ENCODE results near the gene PRKG1. TPM values are rescaled to one million over a fixed set of nuclear protein-coding genes. Genes with fewer than 3 reads are reported as not detected.

The PRKG1 gene
- total and polyA plus RNA-seq, 2 donors (not counting 1 experiment from before 2014, with no cell fraction given) = not detected

- DNase-seq = no peak
- WGBS (ENCODE audit: insufficient coverage) = no CpG with 5 or more reads among the region's 1 CpG
- Histone ChIP-seq H3K9ac (ENCODE audit: low read length) (no peak overlapping the region), H3K9me3 (ENCODE audit: control extremely low read depth in 1 of 3, control insufficient read depth in 2 of 3, insufficient read depth in 1 of 3, low read length in 2 of 3) (no peaks in the 10 kb centered on the region), H4K20me1 (ENCODE audit: control insufficient read depth, insufficient read depth, low read length, poor library complexity, severe bottlenecking) (no peaks in the 10 kb centered on the region), H3K27me3 (replicated peaks in 1 of 4; ENCODE audit: control extremely low read depth in 1 of 4, control insufficient read depth in 3 of 4, insufficient read depth in 4 of 4, low read length in 3 of 4) (no peaks in the 10 kb centered on the region), H3K79me2 (ENCODE audit: control insufficient read depth, insufficient read depth, low read length) (no peaks in the 10 kb centered on the region), H3K36me3 (replicated peaks in 1 of 2; ENCODE audit: control extremely low read depth in 1 of 2, control insufficient read depth in 1 of 2, extremely low read depth in 1 of 2, insufficient read depth in 2 of 2, low read length in 1 of 2) (no peaks in the 10 kb centered on the region), H3K27ac (ENCODE audit: low read length in 2 of 2) (no peak overlapping the region), H3K4me2 (replicated peaks; ENCODE audit: low read depth, low read length, poor library complexity, severe bottlenecking) (no peak overlapping the region), H2AFZ (ENCODE audit: insufficient read depth, low read depth, low read length, poor library complexity, severe bottlenecking) (no peak overlapping the region), H3K4me1 (ENCODE audit: control insufficient read depth in 2 of 2, insufficient read depth in 2 of 2, low read length in 2 of 2) (no peaks in the 10 kb centered on the region), H3K4me3 (ENCODE audit: control extremely low read depth in 1 of 5, extremely low read depth in 1 of 5, insufficient read depth in 1 of 5, low read depth in 2 of 5, low read length in 4 of 5) (no peak overlapping the region)
- ChIA-PET POLR2A (no interaction called here), CTCF (no interaction called here)
- Mint-ChIP-seq H3K9me3 (ENCODE audit: insufficient read depth) (no peaks in the 10 kb centered on the region), H3K27me3 (no peaks in the 10 kb centered on the region), H3K27ac (no peak overlapping the region), H3K4me1 (no peaks in the 10 kb centered on the region), H3K4me3 (no peak overlapping the region)
- TF ChIP-seq, protein P1, sequence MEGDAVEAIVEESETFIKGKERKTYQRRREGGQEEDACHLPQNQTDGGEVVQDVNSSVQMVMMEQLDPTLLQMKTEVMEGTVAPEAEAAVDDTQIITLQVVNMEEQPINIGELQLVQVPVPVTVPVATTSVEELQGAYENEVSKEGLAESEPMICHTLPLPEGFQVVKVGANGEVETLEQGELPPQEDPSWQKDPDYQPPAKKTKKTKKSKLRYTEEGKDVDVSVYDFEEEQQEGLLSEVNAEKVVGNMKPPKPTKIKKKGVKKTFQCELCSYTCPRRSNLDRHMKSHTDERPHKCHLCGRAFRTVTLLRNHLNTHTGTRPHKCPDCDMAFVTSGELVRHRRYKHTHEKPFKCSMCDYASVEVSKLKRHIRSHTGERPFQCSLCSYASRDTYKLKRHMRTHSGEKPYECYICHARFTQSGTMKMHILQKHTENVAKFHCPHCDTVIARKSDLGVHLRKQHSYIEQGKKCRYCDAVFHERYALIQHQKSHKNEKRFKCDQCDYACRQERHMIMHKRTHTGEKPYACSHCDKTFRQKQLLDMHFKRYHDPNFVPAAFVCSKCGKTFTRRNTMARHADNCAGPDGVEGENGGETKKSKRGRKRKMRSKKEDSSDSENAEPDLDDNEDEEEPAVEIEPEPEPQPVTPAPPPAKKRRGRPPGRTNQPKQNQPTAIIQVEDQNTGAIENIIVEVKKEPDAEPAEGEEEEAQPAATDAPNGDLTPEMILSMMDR (IDR thresholded peaks at IDR 0.05) = no peak
- no peak for TF ChIP-seq EZH2 (IDR thresholded peaks at IDR 0.05; ENCODE audit: borderline replicate concordance, insufficient read depth, low read depth, low read length, poor library complexity, severe bottlenecking)
- intact Hi-C loops (cut with micrococcal nuclease) = no loop called here
- ATAC-seq (ENCODE audit: low read depth) = no peak
Observed at GRCh38 chr10:51235865-51236264, 161.6 kb downstream of the PRKG1 start.

- no peak for DNase-seq
- Histone ChIP-seq H3K79me2 (ENCODE audit: control insufficient read depth, insufficient read depth, low read length) (no peaks in the 10 kb centered on the region), H3K4me3 (ENCODE audit: control extremely low read depth in 1 of 5, extremely low read depth in 1 of 5, insufficient read depth in 1 of 5, low read depth in 2 of 5, low read length in 4 of 5) (no peak overlapping the region), H2AFZ (ENCODE audit: insufficient read depth, low read depth, low read length, poor library complexity, severe bottlenecking) (no peak overlapping the region), H3K27ac (ENCODE audit: low read length in 2 of 2) (no peak overlapping the region), H3K9me3 (ENCODE audit: control extremely low read depth in 1 of 3, control insufficient read depth in 2 of 3, insufficient read depth in 1 of 3, low read length in 2 of 3) (no peaks in the 10 kb centered on the region), H3K27me3 (replicated peaks in 1 of 4; ENCODE audit: control extremely low read depth in 1 of 4, control insufficient read depth in 3 of 4, insufficient read depth in 4 of 4, low read length in 3 of 4) (no peaks in the 10 kb centered on the region), H3K4me2 (replicated peaks; ENCODE audit: low read depth, low read length, poor library complexity, severe bottlenecking) (no peak overlapping the region), H3K36me3 (replicated peaks in 1 of 2; ENCODE audit: control extremely low read depth in 1 of 2, control insufficient read depth in 1 of 2, extremely low read depth in 1 of 2, insufficient read depth in 2 of 2, low read length in 1 of 2) (no peaks in the 10 kb centered on the region), H3K4me1 (ENCODE audit: control insufficient read depth in 2 of 2, insufficient read depth in 2 of 2, low read length in 2 of 2) (no peaks in the 10 kb centered on the region), H4K20me1 (ENCODE audit: control insufficient read depth, insufficient read depth, low read length, poor library complexity, severe bottlenecking) (no peaks in the 10 kb centered on the region), H3K9ac (ENCODE audit: low read length) (no peak overlapping the region)
- no peak for ATAC-seq (ENCODE audit: low read depth)
- Mint-ChIP-seq H3K27me3 (no peaks in the 10 kb centered on the region), H3K4me1 (no peaks in the 10 kb centered on the region), H3K9me3 (ENCODE audit: insufficient read depth) (no peaks in the 10 kb centered on the region), H3K4me3 (no peak overlapping the region), H3K27ac (no peak overlapping the region)
- ChIA-PET CTCF (no interaction called here), POLR2A (no interaction called here)
- TF ChIP-seq EZH2 (IDR thresholded peaks at IDR 0.05; ENCODE audit: borderline replicate concordance, insufficient read depth, low read depth, low read length, poor library complexity, severe bottlenecking) = no peak
- TF ChIP-seq, protein P1 (IDR thresholded peaks at IDR 0.05) = no peak
- no CpG with 5 or more reads among the region's 4 CpGs for WGBS (ENCODE audit: insufficient coverage)
- intact Hi-C loops (cut with micrococcal nuclease) = no loop called here
Observed at GRCh38 chr10:51239006-51239405, 164.7 kb downstream of the PRKG1 start.

Data from B cell (primary cell).